ENCODE measurements around the gene KCNG3. TPM values are rescaled to one million over a fixed set of nuclear protein-coding genes. Genes with fewer than 3 reads are reported as not detected.
"Not testable (repeated sequence)": the region's sequence is repeated elsewhere in the genome, so short reads cannot be mapped to it uniquely, and the experiment has no call there.

KCNG3 gene
- total RNA-seq, 1 donor from 2014 or later, result not detected

- no peaks in the 10 kb centered on the region for H3K27me3 Mint-ChIP-seq (ENCODE audit: low read depth)
- TF ChIP-seq CTCF (conservative IDR thresholded peaks at IDR 0.05), result no peak
- no peaks in the 10 kb centered on the region for H3K4me1 Mint-ChIP-seq
- H3K9me3 Mint-ChIP-seq, result no peaks in the 10 kb centered on the region
- H3K4me3 Mint-ChIP-seq, result no peak overlapping the region
- no peak overlapping the region for H3K27ac Mint-ChIP-seq (ENCODE audit: unreplicated experiment)
- DNase-seq (ENCODE audit: low read depth, low spot score), result no peak
- H3K36me3 Mint-ChIP-seq (ENCODE audit: low read depth), result no peaks in the 10 kb centered on the region
These were observed 92.0 kb downstream of the KCNG3 start for GRCh38 chr2:42401773-42402172.

GRCh38 chr2:42398052-42398451 is 95.7 kb downstream of the KCNG3 start:
- not testable (repeated sequence) for H3K27ac Mint-ChIP-seq (ENCODE audit: unreplicated experiment); H3K4me1 Mint-ChIP-seq; H3K36me3 Mint-ChIP-seq (ENCODE audit: low read depth); H3K4me3 Mint-ChIP-seq; H3K27me3 Mint-ChIP-seq (ENCODE audit: low read depth); DNase-seq (ENCODE audit: low read depth, low spot score); H3K9me3 Mint-ChIP-seq

GRCh38 chr2:42393320-42393719 is 100.5 kb downstream of the KCNG3 start:
- H3K27ac Mint-ChIP-seq (ENCODE audit: unreplicated experiment); DNase-seq (ENCODE audit: low read depth, low spot score); H3K9me3 Mint-ChIP-seq; H3K27me3 Mint-ChIP-seq (ENCODE audit: low read depth); H3K36me3 Mint-ChIP-seq (ENCODE audit: low read depth); H3K4me3 Mint-ChIP-seq; H3K4me1 Mint-ChIP-seq: not testable (repeated sequence)

- DNase-seq (ENCODE audit: low read depth, low spot score), result no peak
- Mint-ChIP-seq H3K4me1 (no peaks in the 10 kb centered on the region), H3K27me3 (ENCODE audit: low read depth) (no peaks in the 10 kb centered on the region), H3K27ac (ENCODE audit: unreplicated experiment) (no peak overlapping the region), H3K9me3 (peaks cover 5% of the 10 kb centered on the region), H3K36me3 (ENCODE audit: low read depth) (no peaks in the 10 kb centered on the region), H3K4me3 (no peak overlapping the region)
- no peak for TF ChIP-seq CTCF (conservative IDR thresholded peaks at IDR 0.05)
These were observed 101.6 kb downstream of the KCNG3 start for GRCh38 chr2:42392191-42392590.

Other genes with a start within 250 kb of the KCNG3 start
- 94.4 and 98.9 TPM in 2 replicates for gene COX7A2L, start 132.8 kb downstream of the KCNG3 start, total RNA-seq
- gene MTA3, start 74.7 kb upstream of the KCNG3 start, total RNA-seq, result 62.3 and 63.8 TPM in 2 replicates